HepG2 (cell line): Measurements from ENCODE around the gene CALD1. TPM values are rescaled to one million over a fixed set of nuclear protein-coding genes. Genes with fewer than 3 reads are reported as not detected.

Source experiments
- ESRRA ChIP-seq: sonication (generic); formaldehyde crosslinking; IDR thresholded peaks from 2 replicates; pipeline ENCODE4 v1.5.1; 2020; ENCODE audit warnings: mild to moderate bottlenecking, low read depth, missing genetic modification reagents
- GABPB1 ChIP-seq: IDR thresholded peaks from 2 replicates; pipeline ENCODE4 v1.6.1; 2016; ENCODE audit warnings: mild to moderate bottlenecking, missing genetic modification reagents, moderate library complexity, missing compliant biosample characterization
- HMGXB3 ChIP-seq: sonication (generic); formaldehyde crosslinking; IDR thresholded peaks from 2 replicates; pipeline ENCODE4 v1.4.0; 2020; ENCODE audit warnings: missing genetic modification reagents, borderline replicate concordance
- PLRG1 ChIP-seq: fragments of 450-650 bp; conservative IDR thresholded peaks from 2 replicates; pipeline ENCODE4 v1.6.1; 2016
- SP140L ChIP-seq: sonication (generic); formaldehyde crosslinking; IDR thresholded peaks from 2 replicates; pipeline ENCODE4 v1.4.0; 2020; ENCODE audit warnings: missing genetic modification reagents, borderline replicate concordance
- ZNF280D ChIP-seq: sonication (generic); formaldehyde crosslinking; IDR thresholded peaks from 2 replicates; pipeline ENCODE4 v1.5.1; 2020; ENCODE audit warnings: mild to moderate bottlenecking, missing genetic modification reagents
- ZNF713 ChIP-seq: sonication (generic); formaldehyde crosslinking; IDR thresholded peaks from 2 replicates; pipeline ENCODE4 v1.4.0; 2020; ENCODE audit warnings: mild to moderate bottlenecking, missing genetic modification reagents
- polyA plus RNA-seq, 8 experiments: library from polyadenylated mRNA; depleted of rRNA in 3 of 8; stranded (reverse) in 7 of 8; unstranded in 1 of 8; fragments of >200 nt; fragmentation: Illumina TruSeq in 4 of 8; extraction: Trizol in 4 of 8; gene quantifications; 2 replicates each; pipeline versions ENCODE4 v1.2.1 to v1.2.3, GENCODE V29; 2011 to 2016; ENCODE audit warnings: low read depth in 4 of 8, missing spikeins in 1 of 8, mixed read lengths in 1 of 8; ENCODE audit not compliant: insufficient read depth in 1 of 8
- total RNA-seq, 5 experiments: library from RNA; depleted of rRNA; stranded (reverse); fragments of >200 nt; fragmentation: Illumina TruSeq; extraction: Trizol; gene quantifications; 2 replicates each; pipeline ENCODE4 v1.2.3, GENCODE V29; 2016; ENCODE audit warnings: low read depth in 1 of 5
- TF ChIP-seq, protein P1 (sequence below): sonication (generic); formaldehyde crosslinking; IDR thresholded peaks from 2 replicates; pipeline ENCODE4 v1.9.0; 2021; ENCODE audit warnings: missing genetic modification reagents, borderline replicate concordance
- TF ChIP-seq, protein P2 (sequence below): sonication (generic); formaldehyde crosslinking; IDR thresholded peaks from 2 replicates; pipeline ENCODE4 v1.9.0; 2021; ENCODE audit warnings: missing genetic modification reagents, mild to moderate bottlenecking, borderline replicate concordance
- TF ChIP-seq, protein P3 (sequence below): sonication (generic); formaldehyde crosslinking; IDR thresholded peaks from 2 replicates; pipeline ENCODE4 v1.5.0; 2020; ENCODE audit warnings: mild to moderate bottlenecking, missing genetic modification reagents
- TF ChIP-seq, protein P4 (sequence below): sonication (generic); formaldehyde crosslinking; IDR thresholded peaks from 2 replicates; pipeline ENCODE4 v1.5.0; 2020; ENCODE audit warnings: missing genetic modification reagents

The CALD1 gene
- total and polyA plus RNA-seq, 2 of the 13 experiments (the other 11 are each of a cell fraction or from before 2014, with no cell fraction given), result 53.0 to 112 TPM

DNA sequence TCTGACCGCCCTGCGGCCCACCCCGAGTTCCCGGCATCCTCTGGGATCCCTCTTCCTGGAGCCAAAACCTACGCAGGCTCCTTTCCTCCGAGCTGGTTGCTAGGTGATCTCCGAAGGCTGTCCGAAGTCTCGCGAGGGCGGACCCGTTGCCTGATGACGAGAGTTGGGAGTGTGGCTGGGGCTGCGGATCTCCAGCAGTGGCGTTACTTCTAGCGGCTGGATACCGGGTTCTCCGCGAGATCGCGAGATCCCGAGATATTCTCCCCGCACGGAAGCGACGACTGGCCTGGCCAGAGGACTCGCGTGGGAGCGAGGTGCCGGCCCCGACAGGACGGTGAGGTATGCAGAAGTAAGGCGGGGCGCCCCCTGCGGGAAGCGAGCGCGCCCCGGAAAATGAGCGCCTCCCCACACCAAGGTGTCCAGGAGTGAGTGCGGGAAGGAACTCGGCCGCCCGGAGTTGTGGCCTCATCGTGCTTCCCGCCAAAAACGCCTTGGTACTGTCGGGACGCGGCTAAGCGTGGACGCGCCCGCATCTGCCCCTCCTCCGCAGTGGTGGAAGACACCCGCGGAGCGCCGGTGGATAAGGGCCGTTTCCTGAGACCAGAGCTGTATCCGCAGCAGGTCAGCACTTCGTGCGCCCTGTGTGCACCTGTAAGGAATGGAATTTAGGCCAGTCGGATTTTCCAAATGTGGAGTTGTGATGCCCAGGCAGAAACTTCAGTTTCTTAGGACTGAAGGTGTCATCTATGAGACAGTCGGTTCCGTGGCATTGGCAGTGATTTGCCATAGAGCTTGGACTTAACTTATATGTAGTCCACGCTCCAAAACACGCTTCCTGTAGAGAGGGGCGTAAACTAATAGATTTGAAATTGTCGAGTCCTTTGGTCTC, 207.2 kb downstream of the CALD1 start, which contains the start of gene AGBL3 (continued):
- TF ChIP-seq, protein P1, sequence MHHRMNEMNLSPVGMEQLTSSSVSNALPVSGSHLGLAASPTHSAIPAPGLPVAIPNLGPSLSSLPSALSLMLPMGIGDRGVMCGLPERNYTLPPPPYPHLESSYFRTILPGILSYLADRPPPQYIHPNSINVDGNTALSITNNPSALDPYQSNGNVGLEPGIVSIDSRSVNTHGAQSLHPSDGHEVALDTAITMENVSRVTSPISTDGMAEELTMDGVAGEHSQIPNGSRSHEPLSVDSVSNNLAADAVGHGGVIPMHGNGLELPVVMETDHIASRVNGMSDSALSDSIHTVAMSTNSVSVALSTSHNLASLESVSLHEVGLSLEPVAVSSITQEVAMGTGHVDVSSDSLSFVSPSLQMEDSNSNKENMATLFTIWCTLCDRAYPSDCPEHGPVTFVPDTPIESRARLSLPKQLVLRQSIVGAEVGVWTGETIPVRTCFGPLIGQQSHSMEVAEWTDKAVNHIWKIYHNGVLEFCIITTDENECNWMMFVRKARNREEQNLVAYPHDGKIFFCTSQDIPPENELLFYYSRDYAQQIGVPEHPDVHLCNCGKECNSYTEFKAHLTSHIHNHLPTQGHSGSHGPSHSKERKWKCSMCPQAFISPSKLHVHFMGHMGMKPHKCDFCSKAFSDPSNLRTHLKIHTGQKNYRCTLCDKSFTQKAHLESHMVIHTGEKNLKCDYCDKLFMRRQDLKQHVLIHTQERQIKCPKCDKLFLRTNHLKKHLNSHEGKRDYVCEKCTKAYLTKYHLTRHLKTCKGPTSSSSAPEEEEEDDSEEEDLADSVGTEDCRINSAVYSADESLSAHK (CRISPR knock-in tag), result no peak
- TF ChIP-seq, protein P2, sequence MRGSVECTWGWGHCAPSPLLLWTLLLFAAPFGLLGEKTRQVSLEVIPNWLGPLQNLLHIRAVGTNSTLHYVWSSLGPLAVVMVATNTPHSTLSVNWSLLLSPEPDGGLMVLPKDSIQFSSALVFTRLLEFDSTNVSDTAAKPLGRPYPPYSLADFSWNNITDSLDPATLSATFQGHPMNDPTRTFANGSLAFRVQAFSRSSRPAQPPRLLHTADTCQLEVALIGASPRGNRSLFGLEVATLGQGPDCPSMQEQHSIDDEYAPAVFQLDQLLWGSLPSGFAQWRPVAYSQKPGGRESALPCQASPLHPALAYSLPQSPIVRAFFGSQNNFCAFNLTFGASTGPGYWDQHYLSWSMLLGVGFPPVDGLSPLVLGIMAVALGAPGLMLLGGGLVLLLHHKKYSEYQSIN, result no peak
- TF ChIP-seq ZNF280D (CRISPR knock-in tag) (peak; percentile 27; the same call in 1 of the 2 replicates), SP140L (CRISPR knock-in tag) (no peak), ESRRA (peak; percentile 39; the same call in 1 of the 2 replicates), GABPB1 (CRISPR knock-in tag) (peak; percentile 77), PLRG1 (no peak), ZNF713 (CRISPR knock-in tag) (0 out of 2 replicates have a peak, but pooled peaks have one; percentile 31), HMGXB3 (no peak; the same call in 1 of the 2 replicates)
- TF ChIP-seq, protein P3, sequence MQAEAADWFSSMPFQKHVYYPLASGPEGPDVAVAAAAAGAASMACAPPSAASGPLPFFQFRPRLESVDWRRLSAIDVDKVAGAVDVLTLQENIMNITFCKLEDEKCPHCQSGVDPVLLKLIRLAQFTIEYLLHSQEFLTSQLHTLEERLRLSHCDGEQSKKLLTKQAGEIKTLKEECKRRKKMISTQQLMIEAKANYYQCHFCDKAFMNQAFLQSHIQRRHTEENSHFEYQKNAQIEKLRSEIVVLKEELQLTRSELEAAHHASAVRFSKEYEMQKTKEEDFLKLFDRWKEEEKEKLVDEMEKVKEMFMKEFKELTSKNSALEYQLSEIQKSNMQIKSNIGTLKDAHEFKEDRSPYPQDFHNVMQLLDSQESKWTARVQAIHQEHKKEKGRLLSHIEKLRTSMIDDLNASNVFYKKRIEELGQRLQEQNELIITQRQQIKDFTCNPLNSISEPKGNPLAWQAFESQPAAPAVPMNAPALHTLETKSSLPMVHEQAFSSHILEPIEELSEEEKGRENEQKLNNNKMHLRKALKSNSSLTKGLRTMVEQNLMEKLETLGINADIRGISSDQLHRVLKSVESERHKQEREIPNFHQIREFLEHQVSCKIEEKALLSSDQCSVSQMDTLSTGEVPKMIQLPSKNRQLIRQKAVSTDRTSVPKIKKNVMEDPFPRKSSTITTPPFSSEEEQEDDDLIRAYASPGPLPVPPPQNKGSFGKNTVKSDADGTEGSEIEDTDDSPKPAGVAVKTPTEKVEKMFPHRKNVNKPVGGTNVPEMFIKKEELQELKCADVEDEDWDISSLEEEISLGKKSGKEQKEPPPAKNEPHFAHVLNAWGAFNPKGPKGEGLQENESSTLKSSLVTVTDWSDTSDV, result peak; percentile 91
- TF ChIP-seq, protein P4, sequence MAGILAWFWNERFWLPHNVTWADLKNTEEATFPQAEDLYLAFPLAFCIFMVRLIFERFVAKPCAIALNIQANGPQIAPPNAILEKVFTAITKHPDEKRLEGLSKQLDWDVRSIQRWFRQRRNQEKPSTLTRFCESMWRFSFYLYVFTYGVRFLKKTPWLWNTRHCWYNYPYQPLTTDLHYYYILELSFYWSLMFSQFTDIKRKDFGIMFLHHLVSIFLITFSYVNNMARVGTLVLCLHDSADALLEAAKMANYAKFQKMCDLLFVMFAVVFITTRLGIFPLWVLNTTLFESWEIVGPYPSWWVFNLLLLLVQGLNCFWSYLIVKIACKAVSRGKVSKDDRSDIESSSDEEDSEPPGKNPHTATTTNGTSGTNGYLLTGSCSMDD (CRISPR knock-in tag), result no peak
